ENCODE data around the gene RDH13. TPM values are rescaled to one million over a fixed set of nuclear protein-coding genes. Genes with fewer than 3 reads are reported as not detected.

Gene RDH13
- total RNA-seq, 4 donors from 2014 or later, result 28.4 to 125 (median 61.7) TPM

GRCh38 chr19:55018633-55019032, 44.3 kb downstream of the RDH13 start:
- Histone ChIP-seq H3K9me3 (no peaks in the 10 kb centered on the region), H3K27me3 (no peaks in the 10 kb centered on the region), H3K4me1 (no peaks in the 10 kb centered on the region), H3K4me3 (no peak overlapping the region), H3K27ac (no peak overlapping the region), H3K36me3 (no peaks in the 10 kb centered on the region)
- TF ChIP-seq EP300 (IDR thresholded peaks at IDR 0.05; ENCODE audit: low read depth) (no peak), POLR2A (IDR thresholded peaks at IDR 0.05) (no peak), POLR2AphosphoS5 (IDR thresholded peaks at IDR 0.05) (no peak), CTCF (IDR thresholded peaks at IDR 0.05) (no peak)
- intact Hi-C loops (cut with DNase I; ENCODE audit: low total_unique reads), result no loop called here
- in situ Hi-C loops (cut with MboI; ENCODE audit: low pct_ligation_motif_present in 1 of 4, low pct_unique_long_range_greater_than_20kb in 1 of 4, low sequenced_read_pairs in 3 of 4), result no loop called here
- 80 to 81% methylated on average over 4 to 9 of the region's 9 CpGs for WGBS, 2 donors (ENCODE audit: low coverage in 1 of 2)
- no peak for DNase-seq

- Histone ChIP-seq H3K4me1 (no peaks in the 10 kb centered on the region), H3K9me3 (no peaks in the 10 kb centered on the region), H3K27ac (no peak overlapping the region), H3K27me3 (no peaks in the 10 kb centered on the region), H3K4me3 (no peak overlapping the region), H3K36me3 (no peaks in the 10 kb centered on the region)
- in situ Hi-C loops (cut with MboI; ENCODE audit: low pct_ligation_motif_present in 1 of 4, low pct_unique_long_range_greater_than_20kb in 1 of 4, low sequenced_read_pairs in 3 of 4) (no loop called here), intact Hi-C loops (cut with DNase I; ENCODE audit: low total_unique reads) (no loop called here)
- WGBS, 2 donors (ENCODE audit: low coverage in 1 of 2), result 85 to 92% methylated on average over 10 to 15 of the region's 15 CpGs
- no peak for DNase-seq
- no peak for TF ChIP-seq CTCF (IDR thresholded peaks at IDR 0.05)
- TF ChIP-seq EP300 (IDR thresholded peaks at IDR 0.05; ENCODE audit: low read depth), result no peak
- no peak for TF ChIP-seq POLR2AphosphoS5 (IDR thresholded peaks at IDR 0.05)
- TF ChIP-seq POLR2A (IDR thresholded peaks at IDR 0.05), result no peak
Measured at GRCh38 chr19:55018216-55018615, 44.7 kb downstream of the RDH13 start.

GRCh38 chr19:55016017-55016416, 46.9 kb downstream of the RDH13 start:
- intact Hi-C loops (cut with DNase I; ENCODE audit: low total_unique reads), result no loop called here
- no peak for DNase-seq
- Histone ChIP-seq H3K36me3 (no peaks in the 10 kb centered on the region), H3K27me3 (no peaks in the 10 kb centered on the region), H3K9me3 (no peaks in the 10 kb centered on the region), H3K27ac (no peak overlapping the region), H3K4me3 (no peak overlapping the region), H3K4me1 (no peaks in the 10 kb centered on the region)
- TF ChIP-seq POLR2A (IDR thresholded peaks at IDR 0.05) (no peak), POLR2AphosphoS5 (IDR thresholded peaks at IDR 0.05) (no peak), CTCF (IDR thresholded peaks at IDR 0.05) (no peak), EP300 (IDR thresholded peaks at IDR 0.05; ENCODE audit: low read depth) (no peak)
- in situ Hi-C loops (cut with MboI; ENCODE audit: low pct_ligation_motif_present in 1 of 4, low pct_unique_long_range_greater_than_20kb in 1 of 4, low sequenced_read_pairs in 3 of 4), result no loop called here
- 33 to 80% methylated on average over 2 to 3 of the region's 3 CpGs for WGBS, 2 donors (ENCODE audit: low coverage in 1 of 2)

- in situ Hi-C loops (cut with MboI; ENCODE audit: low pct_ligation_motif_present in 1 of 4, low pct_unique_long_range_greater_than_20kb in 1 of 4, low sequenced_read_pairs in 3 of 4) (no loop called here), intact Hi-C loops (cut with DNase I; ENCODE audit: low total_unique reads) (no loop called here)
- no peaks in the 10 kb centered on the region for H3K4me1 ChIP-seq
- no peak for DNase-seq
- H3K36me3 ChIP-seq, result no peaks in the 10 kb centered on the region
- 65 to 83% methylated on average over 2 to 5 of the region's 5 CpGs for WGBS, 2 donors (ENCODE audit: low coverage in 1 of 2)
- no peaks in the 10 kb centered on the region for H3K27me3 ChIP-seq
- H3K27ac ChIP-seq, result no peak overlapping the region
- no peaks in the 10 kb centered on the region for H3K9me3 ChIP-seq
- no peak overlapping the region for H3K4me3 ChIP-seq
- TF ChIP-seq EP300 (IDR thresholded peaks at IDR 0.05; ENCODE audit: low read depth), result no peak
- TF ChIP-seq CTCF (IDR thresholded peaks at IDR 0.05), result no peak
- no peak for TF ChIP-seq POLR2AphosphoS5 (IDR thresholded peaks at IDR 0.05)
- TF ChIP-seq POLR2A (IDR thresholded peaks at IDR 0.05), result no peak
Measured at GRCh38 chr19:55015126-55015525, 47.8 kb downstream of the RDH13 start.
